NCI-H187 treated with DMSO at 0.1 percent for 48 hours (cell line): ENCODE data around the gene GEMIN8.

Experiments
- DNase-seq: peaks from one replicate; lab custom pipeline; 2025; lab: John Stamatoyannopoulos, UW

GEMIN8 gene, protein sequence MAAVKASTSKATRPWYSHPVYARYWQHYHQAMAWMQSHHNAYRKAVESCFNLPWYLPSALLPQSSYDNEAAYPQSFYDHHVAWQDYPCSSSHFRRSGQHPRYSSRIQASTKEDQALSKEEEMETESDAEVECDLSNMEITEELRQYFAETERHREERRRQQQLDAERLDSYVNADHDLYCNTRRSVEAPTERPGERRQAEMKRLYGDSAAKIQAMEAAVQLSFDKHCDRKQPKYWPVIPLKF

DNA sequence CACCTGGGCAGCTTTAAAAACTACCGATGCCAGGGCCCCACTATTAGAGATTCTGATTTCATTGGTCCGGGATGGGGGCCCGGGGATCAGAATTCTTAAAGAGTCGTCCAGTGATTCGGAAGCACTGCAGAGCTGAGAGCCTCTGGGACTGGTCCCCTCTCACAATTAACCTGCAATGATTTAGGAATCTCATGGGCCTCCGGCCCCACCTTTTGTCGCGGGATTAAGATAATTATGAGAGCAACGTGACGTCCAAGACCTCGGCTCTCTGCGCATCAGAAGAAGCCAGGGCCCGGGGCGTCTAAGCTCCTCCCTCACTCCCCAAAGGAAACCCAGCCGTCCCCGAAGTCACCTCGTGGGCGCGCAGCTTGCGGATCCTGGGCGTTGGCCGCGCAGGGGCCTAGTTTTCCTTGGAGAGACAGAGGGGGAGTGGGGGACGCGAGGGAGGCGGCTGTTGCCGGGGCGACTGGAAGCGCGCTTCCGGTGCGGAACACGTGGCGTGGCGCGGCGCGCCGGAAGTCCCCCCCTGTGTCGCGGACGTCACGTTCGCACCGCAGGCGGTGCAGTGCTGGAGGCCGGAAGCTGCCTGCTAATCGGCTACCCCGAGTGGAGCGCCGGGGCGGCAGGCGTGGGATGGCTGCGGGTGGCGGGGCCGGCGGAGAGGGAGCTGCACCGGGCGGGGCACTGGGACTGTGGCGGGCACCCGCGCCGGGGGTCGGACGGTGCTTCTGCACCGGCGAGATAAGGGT is at the start of gene GEMIN8:
TSS of gene GEMIN8 (minus strand) at position 468 of the 749 bp plus-strand sequence. CDS start 8,414 bp downstream, outside the sequence.
- peak; percentile 24 for DNase-seq

DNA sequence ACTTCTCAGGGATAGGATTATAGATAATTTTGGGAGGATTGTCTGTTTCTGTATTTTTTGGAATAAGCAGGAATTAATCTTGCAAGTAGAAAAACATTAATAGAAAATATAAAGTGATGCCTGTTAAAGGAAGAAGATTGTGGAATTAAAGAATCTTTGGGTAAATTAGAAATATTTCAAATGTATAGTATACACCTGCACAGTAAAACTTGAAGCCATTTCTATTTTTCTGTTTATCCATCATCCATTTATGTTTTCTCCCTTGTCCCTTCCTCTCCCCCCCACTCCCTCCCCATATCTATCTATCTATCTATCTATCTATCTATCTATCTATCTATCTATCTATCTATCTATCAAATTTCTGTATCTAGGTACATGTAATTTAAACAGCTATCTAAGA is 46.9 kb upstream of the GEMIN8 start:
- DNase-seq = no peak

GRCh38 chrX:14073556-14073955 is 43.9 kb upstream of the GEMIN8 start:
- no peak for DNase-seq

DNA sequence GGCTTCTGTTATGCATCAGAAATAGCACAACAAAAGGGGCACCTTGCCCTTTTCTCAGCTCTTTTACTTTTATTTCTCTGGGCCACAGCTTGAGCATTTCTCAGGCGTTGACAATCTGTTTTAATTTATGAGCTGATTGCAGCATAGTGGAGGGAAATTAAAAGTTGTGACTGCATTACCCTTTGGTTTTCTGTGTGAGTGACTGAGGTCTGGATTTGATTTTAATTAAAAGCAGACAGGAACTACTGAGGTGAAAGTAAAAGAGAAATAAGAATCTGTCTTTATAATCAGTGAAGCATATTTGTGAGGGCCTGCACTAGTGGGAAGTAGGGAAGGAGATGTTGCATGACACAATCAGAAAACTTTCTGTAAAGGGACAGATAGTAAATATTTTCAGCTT is 43.4 kb upstream of the GEMIN8 start:
- DNase-seq = no peak

- DNase-seq = no peak
These were observed 36.1 kb upstream of the GEMIN8 start for GRCh38 chrX:14065800-14066199.

GRCh38 chrX:14064626-14065432 is 35.1 kb upstream of the GEMIN8 start:
- DNase-seq = no peak

DNA sequence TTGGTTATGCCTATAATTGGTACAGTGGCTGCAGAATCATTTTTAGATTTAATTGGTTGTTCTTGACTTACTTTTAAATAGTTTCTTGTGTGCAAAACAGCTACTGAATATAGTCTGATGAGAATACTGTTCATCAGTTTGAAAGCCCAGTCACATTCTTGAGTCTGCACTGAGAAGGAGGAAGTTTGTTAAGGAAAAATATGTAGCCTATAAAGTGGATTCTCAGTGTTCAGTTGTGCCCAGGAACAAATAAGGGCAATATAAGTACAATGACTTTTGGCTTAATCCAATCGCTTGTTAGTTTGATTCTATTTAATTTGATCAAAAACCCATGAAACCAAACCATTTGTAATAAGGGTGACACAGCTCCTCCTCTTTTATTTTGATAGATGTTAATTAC is 32.8 kb upstream of the GEMIN8 start:
- no peak for DNase-seq

DNA sequence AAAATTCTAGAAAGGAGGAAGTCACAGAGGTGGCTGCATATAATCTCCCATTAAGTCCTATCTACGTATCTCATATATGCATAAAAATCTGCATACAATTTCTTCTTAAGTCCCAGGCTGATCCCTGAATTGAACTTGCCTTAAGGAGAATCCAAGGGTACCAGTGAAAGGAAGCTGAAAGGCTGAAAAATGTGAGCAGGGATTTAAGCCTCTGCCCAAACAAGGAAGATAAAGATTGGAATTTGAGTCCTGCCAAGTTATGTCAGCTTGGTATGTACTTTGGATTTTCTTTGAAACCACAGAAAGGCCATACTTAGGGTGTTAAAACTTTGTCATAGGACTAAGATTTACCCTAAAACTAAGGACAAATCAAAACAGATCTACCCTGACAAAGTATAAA is 26.5 kb upstream of the GEMIN8 start:
- no peak for DNase-seq

DNA sequence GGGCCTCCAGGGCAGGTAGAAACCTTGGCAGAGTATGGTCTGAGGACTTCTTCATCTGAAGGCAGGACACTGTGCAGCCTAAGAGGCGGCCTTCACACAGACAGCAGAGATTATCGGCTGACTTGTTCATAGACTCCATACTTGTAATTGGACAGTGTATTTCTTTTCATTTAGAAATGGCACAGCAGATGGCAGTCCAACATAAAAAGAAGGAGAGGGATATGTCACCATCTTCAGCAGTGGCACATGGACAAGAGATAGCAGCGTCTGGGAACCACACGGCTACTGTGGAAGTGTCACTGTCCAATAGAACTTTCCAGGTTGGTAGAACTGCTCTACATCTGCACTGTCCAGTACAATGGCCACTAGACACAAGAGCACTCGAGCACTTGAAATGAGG is 21.7 kb upstream of the GEMIN8 start:
- DNase-seq = no peak

GRCh38 chrX:14050709-14051108 is 21.0 kb upstream of the GEMIN8 start:
- DNase-seq = no peak

GRCh38 chrX:14043209-14043608 is 13.5 kb upstream of the GEMIN8 start:
- no peak for DNase-seq

- DNase-seq = no peak
These were observed 9.7 kb upstream of the GEMIN8 start for GRCh38 chrX:14039344-14039743.

DNA sequence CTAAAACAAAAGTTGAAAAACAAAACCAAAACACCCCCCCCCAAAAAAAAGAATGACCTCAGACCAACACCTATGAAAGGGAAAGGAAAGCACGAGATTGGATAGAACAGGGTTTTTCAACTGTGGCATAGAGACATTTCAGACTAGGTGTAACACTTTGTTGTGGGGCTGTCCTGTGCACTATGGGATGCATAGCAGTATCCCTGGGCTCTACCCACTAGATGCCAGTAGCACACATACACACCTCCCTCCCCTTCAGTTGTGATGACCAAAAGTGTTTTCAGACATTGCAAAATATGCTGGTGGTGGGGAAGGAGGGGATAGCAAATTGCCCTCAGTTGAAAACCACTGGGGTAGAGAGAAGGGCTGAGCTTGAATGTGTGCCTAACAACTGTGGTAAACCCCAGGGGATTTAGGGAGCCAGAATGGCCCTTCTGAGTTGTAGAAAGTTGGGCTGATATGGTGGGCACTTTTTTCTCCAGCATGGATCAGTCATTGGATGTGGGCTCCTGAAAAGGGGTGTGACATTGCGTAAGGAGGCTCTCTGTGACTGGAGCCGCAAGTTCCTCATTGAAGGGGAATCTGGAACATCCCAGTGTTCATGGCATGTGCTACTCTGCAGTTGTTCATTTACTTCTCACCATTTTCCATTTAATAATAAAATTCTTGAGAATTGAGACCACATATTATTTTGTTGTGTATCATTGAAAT is 8.8 kb upstream of the GEMIN8 start:
- DNase-seq = no peak

DNA sequence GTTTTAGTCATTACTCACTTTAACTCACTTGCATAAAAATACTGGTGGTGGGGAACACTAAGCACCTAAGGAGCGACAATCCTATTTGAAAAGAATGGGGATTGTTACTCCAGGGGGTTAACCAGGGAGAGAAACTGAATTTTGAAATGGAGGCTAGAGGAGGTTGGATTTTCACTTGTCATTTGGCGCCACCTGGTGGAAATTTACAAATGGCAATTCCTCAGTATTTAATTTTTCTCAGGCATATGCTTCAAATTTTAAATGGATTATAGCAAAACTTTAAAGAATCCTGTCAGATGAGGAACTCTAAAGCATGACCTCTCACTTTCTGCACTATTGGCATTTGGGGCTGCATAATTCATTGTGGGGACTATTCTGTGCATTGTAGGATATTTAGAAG is 2.7 kb upstream of the GEMIN8 start:
- no peak for DNase-seq

DNA sequence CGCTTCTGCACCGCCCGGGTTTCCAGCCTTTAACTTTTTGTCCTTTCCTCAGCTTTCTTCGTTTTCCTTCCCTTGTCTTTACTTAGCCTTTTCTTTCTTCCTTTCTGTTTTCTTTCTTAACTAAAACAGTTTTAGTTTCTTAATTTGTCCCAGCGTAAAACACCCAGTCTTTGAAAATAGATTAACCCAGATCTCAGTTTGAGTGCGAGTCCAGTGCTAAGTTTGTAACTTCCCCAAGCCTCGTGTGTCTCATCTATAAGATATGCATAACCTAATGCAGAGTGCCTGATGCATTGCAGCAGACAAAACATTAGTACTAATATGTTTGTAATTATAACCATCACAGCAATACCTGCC is 460 bp upstream of the GEMIN8 start:
- DNase-seq = no peak

DNA sequence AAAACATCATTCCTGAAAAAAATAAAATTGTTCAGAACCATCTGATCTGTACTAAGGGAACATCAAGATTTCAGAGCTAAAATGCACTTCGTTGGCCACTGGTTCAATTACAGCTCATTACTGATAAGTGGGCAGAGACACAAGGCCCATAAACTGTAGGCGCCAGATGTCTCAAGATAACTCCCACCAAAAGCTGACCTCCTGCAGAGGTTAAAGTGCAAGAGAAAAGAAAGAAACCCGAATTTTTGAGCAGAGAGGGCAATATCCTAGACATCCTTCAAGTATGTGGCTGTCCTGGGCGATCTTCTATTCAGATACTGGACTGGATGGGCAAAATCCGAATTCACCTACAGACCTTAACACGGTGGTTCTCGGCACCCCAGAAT is 660 bp downstream of the GEMIN8 start:
- no peak for DNase-seq

DNA sequence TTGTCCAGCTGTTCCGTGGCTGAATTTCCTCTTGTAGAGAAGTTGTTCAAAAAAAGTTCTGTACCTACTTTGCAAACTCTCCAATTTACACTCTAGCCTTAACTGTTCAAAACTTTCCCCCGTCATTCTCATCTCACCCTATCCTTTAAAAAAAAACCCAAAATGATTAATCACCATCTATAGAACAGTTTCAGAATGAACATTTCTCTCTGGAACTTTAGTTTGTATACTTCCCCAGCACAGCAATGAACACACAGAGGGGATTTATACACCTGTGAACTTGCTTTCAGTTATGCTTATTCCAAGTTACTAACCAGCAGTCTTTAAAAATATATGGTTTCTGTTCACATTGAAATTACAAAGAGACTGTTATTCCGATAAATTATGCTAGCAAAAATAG is 1.2 kb downstream of the GEMIN8 start:
- DNase-seq = no peak

GRCh38 chrX:14027511-14028019 is 2.1 kb downstream of the GEMIN8 start:
- DNase-seq = no peak

- no peak for DNase-seq
These were observed 2.7 kb downstream of the GEMIN8 start for GRCh38 chrX:14027036-14027435.

GRCh38 chrX:14026121-14026520 is 3.6 kb downstream of the GEMIN8 start:
- no peak for DNase-seq

- DNase-seq = no peak
These were observed 7.7 kb downstream of the GEMIN8 start for GRCh38 chrX:14022019-14022418.

- no peak for DNase-seq
These were observed 12.3 kb downstream of the GEMIN8 start for GRCh38 chrX:14017399-14017798.
